ENCODE data around the gene NDFIP2.

GRCh38 chr13:79486433-79487188 lies 5.7 kb downstream of the NDFIP2 start:
- TF ChIP-seq POLR2AphosphoS5 (IDR thresholded peaks at IDR 0.05; ENCODE audit: low read depth), result no peak
- TF ChIP-seq JUNB (IDR thresholded peaks at IDR 0.05; ENCODE audit: unreplicated experiment), result no peak
- TF ChIP-seq CTCF (conservative IDR thresholded peaks at IDR 0.05; ENCODE audit: low read depth in 2 of 2), result no peak
- no peak for TF ChIP-seq EZH2 (IDR thresholded peaks at IDR 0.05; ENCODE audit: low read depth, unreplicated experiment)
- no peak for TF ChIP-seq EZH2phosphoT487 (IDR thresholded peaks at IDR 0.05; ENCODE audit: unreplicated experiment)
- no peak for TF ChIP-seq REST (IDR thresholded peaks at IDR 0.05; ENCODE audit: unreplicated experiment)
- no peak for TF ChIP-seq CREB1 (CRISPR knock-in tag; IDR thresholded peaks at IDR 0.05; ENCODE audit: low read depth)
- no peak for TF ChIP-seq NANOG (IDR thresholded peaks at IDR 0.05; ENCODE audit: borderline replicate concordance)
- TF ChIP-seq ETS1 (IDR thresholded peaks at IDR 0.05), result no peak
- TF ChIP-seq ZNF331 (CRISPR knock-in tag; IDR thresholded peaks at IDR 0.05; ENCODE audit: low read depth), result no peak
- no peak for TF ChIP-seq ZNF114 (CRISPR knock-in tag; IDR thresholded peaks at IDR 0.05)
- no peak for TF ChIP-seq ZNF462 (CRISPR knock-in tag; IDR thresholded peaks at IDR 0.05)
- no peak for TF ChIP-seq STAT1 (IDR thresholded peaks at IDR 0.05; ENCODE audit: unreplicated experiment)

Data from GM23338 (cell line).